Neural cell (in vitro differentiated cells): Measurements from ENCODE around the gene FGF5.

Source experiments
- CTCF ChIP-seq: fragments of 450-650 bp; IDR thresholded peaks from 2 replicates; pipeline ENCODE4 v1.5.1; 2014; ENCODE audit warnings: antibody characterized with exemption, mild to moderate bottlenecking, moderate library complexity; ENCODE audit not compliant: poor library complexity, severe bottlenecking
- POLR2AphosphoS5 ChIP-seq: IDR thresholded peaks from 2 replicates; pipeline ENCODE4 v1.6.1; 2012

DNA sequence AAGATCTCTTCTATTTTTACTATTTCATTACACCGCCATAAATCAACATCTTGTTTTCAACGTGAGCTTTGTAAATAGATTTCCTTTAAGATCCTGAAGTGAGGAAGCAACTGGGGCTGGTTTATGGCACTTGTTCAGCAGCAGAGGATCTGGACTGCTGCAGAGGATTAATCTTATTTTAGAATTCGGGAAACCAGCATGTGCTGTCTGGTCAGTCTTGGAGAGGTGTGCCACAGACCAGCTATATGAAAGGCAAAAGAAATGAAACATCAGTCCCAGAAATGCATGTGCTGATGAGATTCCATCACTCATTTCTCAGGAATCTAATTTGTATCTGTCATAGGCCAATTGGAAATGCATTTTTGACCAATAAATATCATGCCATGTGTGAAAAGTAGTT is 45.8 kb upstream of the FGF5 start:
- no peak for TF ChIP-seq POLR2AphosphoS5
- TF ChIP-seq CTCF: no peak
